ENCODE results near the gene LCOR.
A peak's percentile ranks its signal among the peaks of the same experiment; 100 is the strongest.
"Not testable (repeated sequence)": the region's sequence is repeated elsewhere in the genome, so short reads cannot be mapped to it uniquely, and the experiment has no call there.

Gene LCOR

DNA sequence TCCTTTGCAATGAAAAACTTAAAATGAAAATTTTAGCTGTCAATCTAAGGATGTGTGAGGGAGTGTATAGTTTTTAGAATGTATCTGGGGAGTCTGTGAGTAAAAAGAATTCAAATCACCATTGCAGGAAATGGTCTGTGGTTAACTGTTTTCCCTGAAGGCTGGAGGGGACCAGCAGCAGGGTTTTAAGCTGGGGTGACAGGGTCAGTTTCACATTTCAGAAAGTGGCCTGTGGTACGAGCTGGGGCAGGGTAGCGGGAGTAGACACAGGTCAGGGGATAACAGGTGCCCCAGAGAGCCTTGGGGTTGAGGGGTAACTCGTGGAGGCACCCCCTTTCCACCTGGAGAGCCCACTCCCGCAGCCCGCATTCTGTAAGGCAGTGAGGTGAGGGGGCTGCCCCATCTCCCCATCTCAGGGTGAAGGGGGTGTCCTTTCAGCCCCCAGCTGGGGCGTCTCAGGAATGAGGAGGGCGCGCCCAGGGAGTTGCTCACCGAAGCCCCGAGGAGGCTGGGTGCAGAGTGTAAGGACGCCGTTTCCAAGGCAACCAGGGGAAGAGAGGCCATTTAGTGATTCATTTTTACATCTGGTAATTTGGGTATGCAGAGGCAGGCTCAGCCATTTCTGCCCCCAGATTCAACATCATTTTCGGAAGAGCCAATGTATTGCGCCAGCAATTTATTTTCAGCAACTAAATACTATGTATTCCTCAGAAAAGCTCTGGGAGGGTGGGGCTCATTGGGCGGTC lies 184.8 kb downstream of the LCOR start:
- peak in 1 of 2 donors; percentile 18 for DNase-seq

GRCh38 chr10:97017474-97017903 lies 185.4 kb downstream of the LCOR start:
- DNase-seq = no peak

- DNase-seq = no peak
These were observed 186.4 kb downstream of the LCOR start for GRCh38 chr10:97018251-97019212.

DNA sequence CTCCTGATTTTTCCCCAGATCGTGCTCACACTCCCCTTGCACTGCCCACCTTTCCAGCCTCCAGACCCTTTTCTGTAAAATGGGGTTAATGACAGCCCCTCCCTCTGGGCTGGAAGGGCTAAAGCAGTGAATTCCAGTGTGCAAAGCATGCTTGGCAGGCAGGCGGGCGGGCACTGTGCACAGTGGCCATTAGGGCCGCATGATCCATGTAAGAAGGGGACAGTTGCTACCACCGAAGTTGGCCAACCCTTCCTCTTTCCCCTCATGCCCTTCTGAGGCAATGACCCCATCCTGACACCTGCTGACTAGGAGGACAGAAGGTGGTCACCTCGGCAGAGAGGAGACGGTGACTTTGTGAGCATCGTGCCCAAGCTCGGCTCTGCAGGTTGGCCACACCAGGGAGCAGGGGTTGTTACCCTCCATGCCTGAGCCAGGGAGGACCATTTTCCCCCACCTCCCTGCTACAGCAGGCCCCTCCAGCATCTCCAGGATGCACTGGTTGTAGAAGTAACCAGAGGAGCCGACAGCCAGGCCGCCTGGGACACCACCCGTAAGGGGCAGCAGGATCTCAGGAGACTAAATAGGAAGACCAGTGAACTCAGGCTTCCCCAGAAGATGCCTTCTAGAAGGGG lies 187.2 kb downstream of the LCOR start:
- DNase-seq = no peak

DNA sequence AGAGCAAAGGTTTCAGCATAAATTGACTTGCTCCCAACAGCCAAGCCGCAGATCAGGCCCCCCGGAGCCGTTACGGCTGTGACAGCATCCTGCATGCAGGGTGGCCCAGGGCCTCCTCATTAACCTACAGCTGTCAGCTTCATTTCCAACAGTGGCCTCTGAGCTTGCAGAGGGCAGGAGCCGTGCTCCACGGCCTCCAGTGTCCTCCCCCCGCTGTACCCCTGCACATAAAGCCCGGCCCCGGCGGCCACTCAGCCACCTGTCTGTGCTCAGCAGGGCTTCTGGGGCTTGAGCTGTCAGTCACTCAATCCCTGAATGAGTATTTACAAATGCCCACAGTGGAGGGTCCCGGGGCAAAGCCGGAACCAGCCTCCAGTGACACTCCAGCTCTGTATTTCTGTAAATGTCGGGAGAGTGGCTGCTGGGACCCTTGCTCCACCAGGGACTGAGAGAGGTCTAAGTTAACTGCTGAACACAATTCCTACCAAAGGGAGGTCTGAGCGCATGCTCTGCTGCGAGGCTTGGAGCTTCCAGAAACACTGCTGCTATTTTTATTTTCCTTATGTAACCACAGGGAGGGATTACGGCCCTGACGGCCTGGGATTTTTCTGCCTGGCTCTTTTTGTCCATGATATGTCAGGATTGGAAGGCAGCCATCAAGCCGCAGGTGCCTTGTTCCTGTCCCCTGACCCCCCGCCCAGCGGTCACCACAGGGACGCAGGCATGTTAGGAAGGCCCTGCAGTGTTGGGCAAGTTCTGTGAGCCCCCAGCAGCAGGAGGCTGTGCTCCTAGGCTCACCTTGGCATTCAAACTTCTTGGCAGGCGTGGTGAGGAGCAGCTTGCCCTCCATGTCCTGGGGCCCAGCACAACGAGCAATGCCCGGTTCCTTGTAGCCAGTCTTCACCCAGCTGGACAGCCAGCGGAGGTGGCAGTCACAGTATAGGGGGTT lies 188.6 kb downstream of the LCOR start:
- no peak for DNase-seq

GRCh38 chr10:97022616-97023015 lies 190.5 kb downstream of the LCOR start:
- DNase-seq = no peak

GRCh38 chr10:97023401-97024167 lies 191.5 kb downstream of the LCOR start:
- DNase-seq = no peak

- no peak for DNase-seq
These were observed 192.3 kb downstream of the LCOR start for GRCh38 chr10:97024168-97025073.

DNA sequence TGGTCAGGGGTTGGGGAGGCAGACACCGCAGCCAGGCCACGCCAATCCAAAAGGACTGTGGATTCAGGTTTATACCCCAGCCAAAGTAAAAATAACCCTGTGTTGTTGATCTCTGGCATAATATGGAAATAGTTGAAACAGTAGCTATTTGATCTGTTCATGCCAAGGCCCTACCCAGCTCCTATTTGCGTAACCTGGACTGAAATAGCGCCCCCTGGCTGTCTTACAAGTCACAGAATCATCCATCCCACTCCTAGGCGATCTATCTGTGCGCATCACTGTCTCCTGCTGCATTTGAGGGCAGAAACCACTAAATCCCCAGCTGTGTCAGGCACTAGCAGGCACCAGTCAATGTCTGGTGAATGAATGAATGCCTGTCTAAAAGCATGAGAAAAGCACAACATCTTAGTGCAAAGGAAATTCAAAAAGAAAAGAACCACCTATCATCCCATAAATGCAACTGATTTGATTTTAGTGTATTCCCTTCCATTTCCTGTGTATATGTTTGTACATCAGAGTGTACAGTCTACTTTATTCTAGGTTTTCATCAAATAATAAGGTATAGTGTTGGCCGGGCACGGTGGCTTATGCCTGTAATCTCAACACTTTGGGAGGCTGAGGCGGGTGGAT lies 193.6 kb downstream of the LCOR start:
- peak; percentile 57 to 68 for DNase-seq

- DNase-seq = no peak
These were observed 196.2 kb downstream of the LCOR start for GRCh38 chr10:97028126-97028831.

GRCh38 chr10:97028832-97029178 lies 196.7 kb downstream of the LCOR start:
- DNase-seq = no peak

DNA sequence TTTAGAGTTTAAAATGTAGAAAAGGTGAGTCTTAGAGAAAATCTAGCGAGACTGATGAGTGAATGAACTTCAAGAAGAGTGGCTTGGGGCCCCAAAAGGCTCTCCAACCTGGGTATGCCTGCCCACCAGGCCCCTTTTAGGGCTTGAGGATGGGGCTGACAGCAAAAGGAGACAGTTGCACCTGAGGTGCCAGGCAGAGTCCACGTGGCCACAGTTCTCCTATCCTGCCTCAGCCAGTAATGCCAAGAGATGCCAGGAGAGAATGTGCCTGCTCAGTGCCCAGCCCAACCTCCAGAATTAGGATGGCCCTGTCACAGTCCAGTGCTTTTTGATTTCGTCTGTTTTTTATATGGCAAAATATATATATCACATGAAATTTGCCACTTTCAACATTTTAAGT lies 197.2 kb downstream of the LCOR start:
- no peak for DNase-seq

DNA sequence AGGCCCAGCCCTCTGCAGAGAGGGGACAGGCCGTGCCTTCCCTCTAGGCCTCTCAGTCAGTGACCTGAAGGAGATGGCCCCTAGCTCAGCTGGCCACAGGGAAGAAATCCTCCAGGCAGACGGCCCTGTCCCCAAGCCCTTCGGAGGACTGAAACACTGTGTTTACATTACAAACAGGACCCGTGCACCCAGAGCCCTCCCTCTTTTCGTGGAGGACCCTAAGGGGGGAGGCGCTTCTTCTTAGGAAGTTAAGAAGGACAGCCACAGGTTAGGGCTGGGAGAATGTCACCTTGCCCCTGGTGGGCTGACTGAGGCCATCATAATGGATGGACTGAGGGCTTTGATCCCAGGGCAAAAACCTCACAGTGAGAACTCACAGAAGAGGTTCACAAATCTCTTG lies 198.8 kb downstream of the LCOR start:
- DNase-seq = no peak

DNA sequence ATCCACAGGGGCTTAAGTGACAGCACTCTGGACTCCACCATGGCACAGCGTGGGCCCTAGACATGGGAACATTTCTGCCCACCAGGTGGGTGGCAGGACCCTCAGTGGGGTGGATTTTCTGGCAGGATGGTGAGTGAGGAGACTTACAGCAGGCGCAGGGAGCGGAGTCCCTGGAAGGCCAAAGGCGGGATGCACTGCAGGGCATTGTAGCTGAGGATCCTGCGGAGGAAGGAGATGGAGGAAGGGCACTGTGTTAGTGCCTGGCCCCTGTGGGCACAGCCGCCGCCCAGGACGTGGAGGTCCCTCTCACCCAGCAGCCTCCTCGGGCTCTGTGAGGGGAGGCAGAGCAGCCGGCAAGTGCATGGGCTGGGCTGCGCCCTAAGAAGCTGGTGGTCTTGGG lies 199.4 kb downstream of the LCOR start:
- no peak for DNase-seq

GRCh38 chr10:97032624-97033023 lies 200.5 kb downstream of the LCOR start:
- DNase-seq = no peak

- DNase-seq = not testable (repeated sequence)
These were observed 201.7 kb downstream of the LCOR start for GRCh38 chr10:97033841-97034240.

GRCh38 chr10:97034301-97034700 lies 202.2 kb downstream of the LCOR start:
- no peak for DNase-seq

DNA sequence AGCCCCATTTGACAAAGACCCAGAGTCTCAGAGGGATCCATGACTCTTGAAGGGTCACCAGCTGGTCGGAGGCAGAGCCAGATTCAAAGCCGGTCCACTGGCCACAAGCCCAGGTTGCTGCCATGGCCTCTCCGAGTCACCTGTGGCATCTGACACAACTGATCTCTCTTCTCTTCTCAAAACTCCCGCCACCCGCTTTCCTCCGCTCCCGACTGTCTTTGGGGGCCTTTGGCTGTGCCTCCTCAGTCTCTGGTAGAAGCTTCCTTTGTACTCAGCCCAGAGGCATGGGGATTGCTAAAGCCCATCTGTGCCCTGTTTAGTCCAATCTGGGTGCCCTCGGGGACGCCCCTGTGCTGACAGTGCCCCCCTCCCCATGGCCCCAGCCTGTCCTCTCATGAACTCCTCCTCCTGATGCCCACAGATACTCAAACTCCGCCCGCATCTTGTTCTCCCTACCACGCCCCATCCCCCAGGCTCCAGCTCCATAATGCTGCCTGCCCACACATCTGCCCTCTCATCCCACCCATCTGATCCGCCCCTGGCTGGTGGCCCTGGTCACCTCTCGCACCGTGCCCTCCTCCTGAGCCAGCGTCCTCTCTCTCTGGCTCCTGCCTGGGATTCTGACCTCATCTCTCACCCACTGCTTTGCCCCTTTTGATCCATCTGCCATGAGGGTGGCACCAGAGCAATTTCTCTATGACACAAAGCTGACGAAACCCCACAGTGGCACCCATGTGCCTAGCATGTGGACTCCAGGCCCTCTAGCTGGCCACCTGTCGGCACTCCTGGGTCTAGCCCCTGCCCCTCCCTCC lies 203.1 kb downstream of the LCOR start:
- DNase-seq = no peak

Measured in stimulated activated CD4-positive, alpha-beta T cell treated with anti-CD3 and anti-CD28 coated beads, Interleukin-2, amount 100 ng/mL, for 24 hours (primary cell).